ENCODE data around the gene SLC25A33.

GRCh38 chr1:9551984-9552383 lies 12.7 kb downstream of the SLC25A33 start:
- no peak for TF ChIP-seq CTCF (conservative IDR thresholded peaks at IDR 0.05; ENCODE audit: low read depth, low read length)
- no peak for TF ChIP-seq EZH2phosphoT487 (IDR thresholded peaks at IDR 0.05; ENCODE audit: borderline replicate concordance, low read length)

All from PC-3 (cell line).